Lower leg skin (tissue), 4 donors: ENCODE data around the gene MYH10. TPM values are rescaled to one million over a fixed set of nuclear protein-coding genes. Genes with fewer than 3 reads are reported as not detected.

Source experiments
- DNase-seq, 2 donors: peaks; one replicate each; pipeline ENCODE4 v3.0.0-alpha.2; 2019; ENCODE audit warnings: low spot score in 2 of 2
- H3K4me3 ChIP-seq: fragments of 200-600 bp; sonication (generic); 2 replicates; pipeline ENCODE4 v1.5.1; 2017; ENCODE audit warnings: mild to moderate bottlenecking, low read depth; ENCODE audit not compliant: poor library complexity, severe bottlenecking
- CTCF ChIP-seq, 3 donors: fragments of 450-650 bp; IDR thresholded peaks; one replicate each; pipeline ENCODE4 v1.5.1; 2016; ENCODE audit warnings: antibody characterized with exemption in 3 of 3, mild to moderate bottlenecking in 3 of 3, moderate library complexity in 2 of 3
- POLR2A ChIP-seq, 2 donors: fragments of 450-650 bp; IDR thresholded peaks; one replicate each; pipeline ENCODE4 v1.6.1; 2016 to 2017; ENCODE audit warnings: antibody characterized with exemption in 2 of 2, mild to moderate bottlenecking in 1 of 2, moderate library complexity in 1 of 2
- WGBS, 2 donors: methylation state at CpG; one replicate each; pipeline ENCODE4 v1.1.5; 2018; 5-methylcytosine and 5-hydroxymethylcytosine counted together
- intact Hi-C: fragments of 100-400 bp; cut with DNase I; formaldehyde crosslinking; loops from one replicate; pipeline ENCODE4 v1.15.0; 2023; ENCODE audit warnings: low total_unique reads
- total RNA-seq, 4 donors: library from RNA; depleted of rRNA; stranded (reverse); fragments of >200 nt; gene quantifications; one replicate each; pipeline ENCODE4 v1.1.0, GENCODE V29; 2016

Gene MYH10
- total RNA-seq, 4 donors from 2014 or later, result 6.7 to 17.2 (median 11.4) TPM

DNA sequence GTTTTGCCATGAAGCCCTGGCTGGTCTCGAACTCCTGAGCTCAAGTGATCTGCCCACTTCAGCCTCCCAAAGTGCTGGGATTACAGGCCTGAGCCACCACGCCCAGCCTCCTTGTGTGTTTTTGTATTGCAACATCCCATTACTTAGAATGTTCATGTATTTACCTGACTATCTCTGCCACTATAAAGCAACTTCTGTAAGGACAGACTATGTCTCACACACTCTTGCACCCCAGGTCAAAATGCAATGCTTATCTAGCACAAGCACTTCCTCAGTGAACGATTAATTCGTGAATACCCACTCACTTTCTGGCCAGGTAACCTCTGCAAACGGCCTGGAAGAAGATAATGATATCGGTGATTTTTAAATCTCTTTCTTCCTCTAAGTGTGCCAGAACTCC, 112.2 kb downstream of the MYH10 start:
- 95 to 96% methylated on average over 6 of the region's 6 CpGs for WGBS, 2 donors
- DNase-seq, result no peak
- TF ChIP-seq POLR2A (IDR thresholded peaks at IDR 0.05) (no peak), CTCF (IDR thresholded peaks at IDR 0.05) (no peak)
- intact Hi-C loops, result no loop called here
- H3K4me3 ChIP-seq, result no peak overlapping the region

DNA sequence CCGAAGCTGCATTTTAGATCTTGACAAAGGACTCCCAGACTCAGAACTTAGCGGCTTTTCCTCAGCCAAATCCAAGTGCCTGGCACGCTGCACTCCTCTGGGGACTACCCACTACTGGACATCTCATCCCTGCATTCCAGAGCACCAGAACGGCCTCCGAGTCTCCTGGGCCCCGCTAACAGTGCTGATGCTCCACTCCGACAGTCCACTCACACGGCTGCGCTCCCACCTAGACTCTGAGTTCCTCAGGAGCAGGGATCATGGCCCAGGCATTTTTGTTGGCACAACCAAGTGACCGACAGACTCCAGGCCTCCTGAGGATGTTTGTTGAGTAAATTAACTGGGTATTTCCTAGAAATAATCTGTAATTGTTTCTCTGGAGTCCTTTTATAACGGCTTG, 115.7 kb downstream of the MYH10 start:
- WGBS, 2 donors, result 92 to 96% methylated on average over 11 of the region's 11 CpGs
- DNase-seq, result no peak
- intact Hi-C loops, result no loop called here
- no peak for TF ChIP-seq POLR2A (IDR thresholded peaks at IDR 0.05)
- no peak for TF ChIP-seq CTCF (IDR thresholded peaks at IDR 0.05)
- H3K4me3 ChIP-seq, result no peak overlapping the region

DNA sequence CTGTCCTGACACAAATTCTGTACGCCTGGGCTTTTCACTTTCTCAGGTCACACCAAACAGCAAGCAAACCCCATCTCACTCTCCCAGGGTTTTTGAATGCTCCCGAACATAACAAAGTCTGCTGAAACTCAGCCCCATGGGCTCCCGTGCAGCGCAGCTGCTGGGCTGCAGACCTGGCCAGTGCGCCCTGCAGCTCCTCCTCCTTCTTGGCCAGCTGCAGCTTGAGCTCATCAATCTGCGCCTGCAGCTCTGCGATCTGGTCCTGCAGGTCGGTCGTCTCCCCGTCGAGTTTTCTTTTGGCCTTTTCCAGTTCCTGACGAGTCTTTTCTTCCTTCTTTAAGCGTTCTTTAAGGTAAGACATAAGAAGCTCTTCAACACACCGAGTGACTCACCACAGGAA, 124.4 kb downstream of the MYH10 start:
- peak in 1 of 2 donors; percentile 46 for DNase-seq
- no peak overlapping the region for H3K4me3 ChIP-seq
- no peak for TF ChIP-seq CTCF (IDR thresholded peaks at IDR 0.05)
- TF ChIP-seq POLR2A (IDR thresholded peaks at IDR 0.05), result no peak
- intact Hi-C loops, result no loop called here
- WGBS, 2 donors, result 85 to 86% methylated on average over 14 of the region's 14 CpGs

DNA sequence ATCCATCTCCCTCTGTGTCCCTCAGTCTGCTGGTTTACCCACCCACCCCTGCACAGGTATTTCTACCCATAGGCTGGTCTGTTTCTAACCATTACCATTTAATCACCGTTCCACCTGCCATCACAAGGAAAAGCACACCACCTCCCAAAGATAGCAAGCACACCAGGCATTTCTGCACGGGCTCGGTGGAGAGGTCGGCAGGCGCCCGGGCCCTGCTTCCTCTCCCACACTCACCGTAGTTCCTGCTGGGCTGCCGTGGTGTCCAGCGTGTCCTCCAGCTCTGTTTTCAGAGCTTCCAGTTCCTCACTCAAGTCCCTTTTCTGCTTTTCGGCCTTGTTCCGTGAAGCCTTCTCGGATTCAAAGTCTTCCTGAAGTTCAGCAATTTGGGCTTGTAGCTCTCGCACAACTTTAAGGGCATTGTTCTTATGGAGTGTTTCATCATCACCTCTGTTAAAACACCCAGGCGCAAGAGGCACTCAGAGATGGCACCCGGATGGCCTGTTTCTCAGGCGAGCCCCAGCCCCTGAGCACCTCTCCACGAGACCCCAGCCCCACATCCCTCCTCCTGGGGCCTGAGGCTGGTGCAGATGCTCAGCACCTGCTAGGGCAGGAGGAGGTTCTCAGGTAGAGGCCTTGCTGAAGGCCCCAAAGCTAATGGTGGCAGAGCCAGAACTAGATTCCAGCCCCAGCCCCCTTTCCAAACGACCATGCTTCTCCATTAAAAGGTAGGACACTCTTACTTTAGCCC, 125.9 kb downstream of the MYH10 start:
- TF ChIP-seq POLR2A (IDR thresholded peaks at IDR 0.05) (no peak), CTCF (IDR thresholded peaks at IDR 0.05) (no peak)
- H3K4me3 ChIP-seq, result no peak overlapping the region
- 92 to 93% methylated on average over 18 of the region's 18 CpGs for WGBS, 2 donors
- intact Hi-C loops, result no loop called here
- peak in 1 of 2 donors; percentile 64 for DNase-seq

GRCh38 chr17:8503807-8504206, 126.7 kb downstream of the MYH10 start:
- peak in 1 of 2 donors; percentile 70 for DNase-seq
- intact Hi-C loops, result no loop called here
- H3K4me3 ChIP-seq, result no peak overlapping the region
- TF ChIP-seq CTCF (IDR thresholded peaks at IDR 0.05) (no peak), POLR2A (IDR thresholded peaks at IDR 0.05) (no peak)
- 82 to 87% methylated on average over 9 of the region's 9 CpGs for WGBS, 2 donors

DNA sequence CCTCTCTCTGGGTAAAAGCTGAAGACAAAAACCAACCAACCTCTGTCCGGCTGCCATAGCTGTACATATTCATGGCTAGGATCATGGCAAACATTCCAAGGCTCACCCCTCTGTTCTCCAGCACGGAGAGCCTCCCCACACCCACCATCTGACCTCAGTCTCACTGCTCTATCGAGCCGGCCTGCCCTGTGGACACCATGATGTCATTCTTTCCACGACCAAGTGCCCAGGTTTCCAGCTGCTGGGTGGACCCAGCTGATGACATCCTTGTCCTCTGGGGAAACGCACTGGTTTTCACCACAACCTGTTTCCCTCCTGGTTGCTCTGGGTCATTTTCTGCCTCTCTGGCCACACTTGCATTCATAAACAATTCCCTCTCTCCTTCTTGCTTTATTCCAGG, 127.2 kb downstream of the MYH10 start:
- DNase-seq, result peak; percentile 41 to 81
- WGBS, 2 donors, result 60 to 63% methylated on average over 6 of the region's 6 CpGs
- intact Hi-C loops, result no loop called here
- TF ChIP-seq POLR2A (IDR thresholded peaks at IDR 0.05) (no peak), CTCF (IDR thresholded peaks at IDR 0.05) (no peak)
- no peak overlapping the region for H3K4me3 ChIP-seq
